GM12873 (cell line): Measurements from ENCODE around the gene KLHDC9.

ENCODE experiments used
- TF ChIP-seq, protein P1 (sequence below): IDR thresholded peaks from 2 replicates; pipeline ENCODE4 v1.5.1; 2012; ENCODE audit warnings: low read depth, mild to moderate bottlenecking, moderate library complexity, low read length, control low read depth; ENCODE audit not compliant: insufficient read depth; ENCODE audit errors: missing control alignments

Gene KLHDC9

DNA sequence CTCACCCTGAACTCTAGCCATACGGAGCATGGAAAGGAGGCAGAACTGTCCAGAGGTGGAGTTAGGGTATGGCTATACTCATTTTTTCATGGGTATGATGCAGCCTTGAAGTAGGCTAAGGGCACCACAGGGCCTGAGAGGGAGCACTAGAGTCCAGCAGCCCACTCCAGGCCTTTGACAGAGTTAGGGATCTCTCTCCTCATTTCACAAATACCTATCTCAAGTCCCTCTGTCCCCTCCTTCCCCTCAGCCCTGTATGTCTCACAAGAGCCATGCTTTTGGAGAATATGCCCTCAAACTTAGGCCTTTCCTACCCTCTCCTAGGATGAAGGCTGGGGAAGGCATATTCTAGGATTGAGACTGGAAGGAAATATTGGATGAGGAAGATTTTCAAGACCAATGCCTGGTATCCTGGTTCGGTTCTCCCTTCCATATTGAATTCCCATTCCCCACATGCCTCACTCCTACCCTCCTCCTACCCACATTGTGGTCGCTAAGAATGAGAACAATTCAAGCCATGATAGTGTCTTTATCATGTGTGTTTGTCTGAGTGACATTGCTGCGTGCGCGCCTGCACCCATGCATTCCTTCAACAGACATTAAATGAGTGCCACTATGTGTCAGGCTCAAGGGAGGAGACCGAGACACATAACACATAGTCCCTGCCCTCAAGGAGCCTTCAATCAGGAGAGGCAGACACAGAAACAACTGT lies 6.2 kb upstream of the KLHDC9 start:
- TF ChIP-seq, protein P1, sequence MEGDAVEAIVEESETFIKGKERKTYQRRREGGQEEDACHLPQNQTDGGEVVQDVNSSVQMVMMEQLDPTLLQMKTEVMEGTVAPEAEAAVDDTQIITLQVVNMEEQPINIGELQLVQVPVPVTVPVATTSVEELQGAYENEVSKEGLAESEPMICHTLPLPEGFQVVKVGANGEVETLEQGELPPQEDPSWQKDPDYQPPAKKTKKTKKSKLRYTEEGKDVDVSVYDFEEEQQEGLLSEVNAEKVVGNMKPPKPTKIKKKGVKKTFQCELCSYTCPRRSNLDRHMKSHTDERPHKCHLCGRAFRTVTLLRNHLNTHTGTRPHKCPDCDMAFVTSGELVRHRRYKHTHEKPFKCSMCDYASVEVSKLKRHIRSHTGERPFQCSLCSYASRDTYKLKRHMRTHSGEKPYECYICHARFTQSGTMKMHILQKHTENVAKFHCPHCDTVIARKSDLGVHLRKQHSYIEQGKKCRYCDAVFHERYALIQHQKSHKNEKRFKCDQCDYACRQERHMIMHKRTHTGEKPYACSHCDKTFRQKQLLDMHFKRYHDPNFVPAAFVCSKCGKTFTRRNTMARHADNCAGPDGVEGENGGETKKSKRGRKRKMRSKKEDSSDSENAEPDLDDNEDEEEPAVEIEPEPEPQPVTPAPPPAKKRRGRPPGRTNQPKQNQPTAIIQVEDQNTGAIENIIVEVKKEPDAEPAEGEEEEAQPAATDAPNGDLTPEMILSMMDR: no peak

DNA sequence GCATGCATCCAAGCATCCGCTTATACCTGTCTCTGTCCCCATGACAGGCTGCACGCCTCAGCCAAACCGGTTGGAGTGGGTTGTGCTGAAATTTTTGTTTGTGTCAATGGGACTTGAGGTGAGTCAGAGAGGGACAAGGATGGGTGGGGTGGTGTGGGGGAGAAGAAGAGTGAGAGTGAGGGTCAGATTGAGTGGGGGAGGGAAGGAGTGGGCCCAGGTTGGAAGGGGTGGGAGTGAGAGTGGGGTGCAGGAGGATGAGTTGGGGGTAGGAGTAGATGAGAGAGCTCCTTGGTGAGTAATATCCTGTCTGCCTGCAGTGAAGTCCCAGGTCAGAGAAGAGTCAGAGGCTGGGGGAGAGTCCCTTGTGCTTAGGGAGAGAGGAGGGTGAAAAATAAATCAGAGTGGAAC lies 5.5 kb upstream of the KLHDC9 start:
- TF ChIP-seq, protein P1: no peak

GRCh38 chr1:161094481-161094880 lies 3.7 kb upstream of the KLHDC9 start:
- TF ChIP-seq, protein P1: no peak

GRCh38 chr1:161095230-161095629 lies 2.9 kb upstream of the KLHDC9 start:
- TF ChIP-seq, protein P1: no peak

GRCh38 chr1:161096015-161096414 lies 2.1 kb upstream of the KLHDC9 start:
- TF ChIP-seq, protein P1: no peak

DNA sequence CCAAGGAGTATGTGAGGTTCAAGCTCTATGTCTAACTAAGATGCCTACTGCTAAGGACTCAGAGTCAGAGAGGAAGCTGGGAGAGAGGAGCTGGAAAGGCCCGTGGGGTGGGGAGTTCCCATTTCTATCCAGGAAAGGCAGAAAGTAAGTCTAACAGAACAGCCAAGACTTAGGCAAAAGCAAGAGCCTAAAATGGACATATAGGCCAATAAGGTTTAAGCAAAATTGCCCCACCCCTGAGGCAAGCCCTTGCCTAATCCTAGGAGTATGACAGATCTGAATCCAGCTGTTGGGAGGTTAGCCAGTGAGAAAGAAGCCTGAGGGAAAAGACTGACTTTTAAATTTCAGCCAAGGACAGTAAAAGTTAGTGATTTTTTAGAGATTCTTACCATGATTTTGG lies 1.6 kb upstream of the KLHDC9 start:
- TF ChIP-seq, protein P1: no peak

GRCh38 chr1:161099090-161099802 lies 1.1 kb downstream of the KLHDC9 start:
- TF ChIP-seq, protein P1: no peak
